Measurements from ENCODE around the gene NEK8. TPM values are rescaled to one million over a fixed set of nuclear protein-coding genes. Genes with fewer than 3 reads are reported as not detected.

The NEK8 gene
- total and polyA plus RNA-seq, 2 of the 8 experiments (the other 6 are each of a cell fraction or from before 2014, with no cell fraction given): 14.9 to 23.3 TPM

DNA sequence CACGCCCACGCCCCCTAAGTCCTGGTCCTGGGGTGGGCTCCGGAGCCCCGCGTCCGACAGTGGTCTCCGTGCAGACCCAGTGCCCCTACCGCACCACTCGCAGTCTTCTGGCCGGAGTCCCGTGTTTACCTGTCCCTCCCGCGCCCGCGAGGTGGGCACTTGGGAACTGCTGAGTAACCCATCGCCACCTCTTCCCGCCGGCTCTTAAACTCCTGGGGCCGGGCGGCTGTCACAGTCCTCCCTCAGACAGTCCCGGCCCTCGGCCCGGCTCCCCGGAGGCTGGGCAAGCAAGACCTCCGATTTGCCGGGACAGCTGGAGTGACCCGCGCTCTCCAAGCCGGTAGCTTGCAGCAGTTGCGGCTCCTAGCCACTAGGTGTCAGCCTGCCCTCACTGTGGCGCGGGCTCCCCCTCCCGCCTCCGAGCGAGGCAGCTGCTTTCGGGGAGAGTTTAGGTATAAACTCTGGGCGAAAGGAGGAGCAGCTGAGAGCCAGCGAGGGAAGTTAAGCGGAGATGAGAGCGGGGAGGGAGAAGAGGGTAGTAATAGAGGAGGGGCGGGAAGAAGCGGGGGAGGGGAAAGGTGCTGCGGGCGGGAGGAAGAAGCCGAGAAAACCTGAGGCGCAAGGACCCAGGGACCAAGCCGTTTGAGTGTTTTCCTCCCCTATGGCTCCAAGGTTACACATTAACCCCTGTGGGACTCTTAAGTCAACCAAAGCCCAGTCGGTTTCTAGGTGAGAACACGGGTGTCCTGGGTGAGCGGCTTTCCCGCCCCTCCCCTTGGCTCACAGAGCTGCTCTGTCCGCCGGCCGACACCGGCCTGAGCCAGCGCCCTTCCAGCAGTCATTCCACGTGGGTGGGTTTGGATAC lies 1.7 kb upstream of the NEK8 start (continued):
- no peak for TF ChIP-seq RFX5 (IDR thresholded peaks at IDR 0.05; ENCODE audit: borderline replicate concordance, low read depth, low read length)
- peak; percentile 65; the same call in 1 of the 2 replicates for TF ChIP-seq YY1 (IDR thresholded peaks at IDR 0.05; ENCODE audit: low read depth, low read length)
- TF ChIP-seq MAFK (IDR thresholded peaks at IDR 0.05; ENCODE audit: low read depth, low read length): no peak
- peak; percentile 31; the same call in 1 of the 2 replicates for TF ChIP-seq CEBPB (IDR thresholded peaks at IDR 0.05; ENCODE audit: low read depth, low read length)
- no peak for TF ChIP-seq CBX5 (IDR thresholded peaks at IDR 0.05; ENCODE audit: low read depth, low read length)
- TF ChIP-seq SRF (IDR thresholded peaks at IDR 0.05; ENCODE audit: low read depth, low read length): 0 out of 2 replicates have a peak, but pooled peaks have one; percentile 23
- 0 out of 2 replicates have a peak, but pooled peaks have one; percentile 57 for TF ChIP-seq SP1 (IDR thresholded peaks at IDR 0.05; ENCODE audit: low read depth, low read length)
- no peak for TF ChIP-seq JUN (IDR thresholded peaks at IDR 0.05; ENCODE audit: low read depth, low read length)
- peak; percentile 68 for TF ChIP-seq TAF1 (IDR thresholded peaks at IDR 0.05; ENCODE audit: low read depth, low read length)
- peak; percentile 61 for TF ChIP-seq POLR2AphosphoS5 (IDR thresholded peaks at IDR 0.05; ENCODE audit: low read depth, low read length)
- TF ChIP-seq SIN3A (conservative IDR thresholded peaks at IDR 0.05 in 1 of 2, IDR thresholded peaks at IDR 0.05 in 1 of 2; ENCODE audit: low read depth in 1 of 2, low read length in 2 of 2): peak; percentile 78 to 96; a peak in 3 of 4 replicates
- TF ChIP-seq PHF8 (conservative IDR thresholded peaks at IDR 0.05; ENCODE audit: low read depth, low read length): 0 out of 2 replicates have a peak, but pooled peaks have one; percentile 24
- no peak for TF ChIP-seq NRF1 (IDR thresholded peaks at IDR 0.05; ENCODE audit: low read depth, low read length)
- TF ChIP-seq, protein P1, sequence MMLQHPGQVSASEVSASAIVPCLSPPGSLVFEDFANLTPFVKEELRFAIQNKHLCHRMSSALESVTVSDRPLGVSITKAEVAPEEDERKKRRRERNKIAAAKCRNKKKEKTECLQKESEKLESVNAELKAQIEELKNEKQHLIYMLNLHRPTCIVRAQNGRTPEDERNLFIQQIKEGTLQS (IDR thresholded peaks at IDR 0.05; ENCODE audit: insufficient read depth, low read depth, low read length): 0 out of 2 replicates have a peak, but pooled peaks have one; percentile 43
- no peak for TF ChIP-seq ASH2L (IDR thresholded peaks at IDR 0.05; ENCODE audit: low read length)
- TF ChIP-seq TBP (IDR thresholded peaks at IDR 0.05; ENCODE audit: low read depth, low read length): peak; percentile 76
- no peak for TF ChIP-seq TEAD4 (IDR thresholded peaks at IDR 0.05; ENCODE audit: low read depth, low read length)
- TF ChIP-seq SUZ12 (IDR thresholded peaks at IDR 0.05; ENCODE audit: low read length): 0 out of 2 replicates have a peak, but pooled peaks have one; percentile 22
- TF ChIP-seq, protein P2, sequence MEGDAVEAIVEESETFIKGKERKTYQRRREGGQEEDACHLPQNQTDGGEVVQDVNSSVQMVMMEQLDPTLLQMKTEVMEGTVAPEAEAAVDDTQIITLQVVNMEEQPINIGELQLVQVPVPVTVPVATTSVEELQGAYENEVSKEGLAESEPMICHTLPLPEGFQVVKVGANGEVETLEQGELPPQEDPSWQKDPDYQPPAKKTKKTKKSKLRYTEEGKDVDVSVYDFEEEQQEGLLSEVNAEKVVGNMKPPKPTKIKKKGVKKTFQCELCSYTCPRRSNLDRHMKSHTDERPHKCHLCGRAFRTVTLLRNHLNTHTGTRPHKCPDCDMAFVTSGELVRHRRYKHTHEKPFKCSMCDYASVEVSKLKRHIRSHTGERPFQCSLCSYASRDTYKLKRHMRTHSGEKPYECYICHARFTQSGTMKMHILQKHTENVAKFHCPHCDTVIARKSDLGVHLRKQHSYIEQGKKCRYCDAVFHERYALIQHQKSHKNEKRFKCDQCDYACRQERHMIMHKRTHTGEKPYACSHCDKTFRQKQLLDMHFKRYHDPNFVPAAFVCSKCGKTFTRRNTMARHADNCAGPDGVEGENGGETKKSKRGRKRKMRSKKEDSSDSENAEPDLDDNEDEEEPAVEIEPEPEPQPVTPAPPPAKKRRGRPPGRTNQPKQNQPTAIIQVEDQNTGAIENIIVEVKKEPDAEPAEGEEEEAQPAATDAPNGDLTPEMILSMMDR (IDR thresholded peaks at IDR 0.05; ENCODE audit: control extremely low read depth in 1 of 3, insufficient read depth in 1 of 3, low read depth in 1 of 3, low read length in 3 of 3): peak; percentile 98 to 99 (median 99)
- 0 out of 2 replicates have a peak, but pooled peaks have one; percentile 21 for TF ChIP-seq GTF2F1 (IDR thresholded peaks at IDR 0.05; ENCODE audit: borderline replicate concordance, low read depth, low read length)
